BJ (cell line): Measurements from ENCODE around the gene SCN10A. TPM values are rescaled to one million over a fixed set of nuclear protein-coding genes. Genes with fewer than 3 reads are reported as not detected.

Experiments used
- CTCF ChIA-PET: fragments of 350-600 bp; formaldehyde crosslinking; extraction: SDS; loops from one replicate; lab custom pipeline; 2021; ENCODE audit warnings: antibody characterized with exemption, inconsistent platforms; lab: Yijun Ruan, JAX
- POLR2A ChIA-PET: fragments of 300-600 bp; sonication (Branson Sonifier 250); formaldehyde crosslinking; extraction: SDS; loops from one replicate; lab custom pipeline; 2021; ENCODE audit warnings: antibody characterized with exemption; lab: Charles Lee
- DNase-seq: peaks from one replicate; pipeline ENCODE4 v3.0.0-alpha.2; 2011; ENCODE audit warnings: low read depth
- H3K27me3 ChIP-seq: 2 replicates; pipeline ENCODE4 v1.6.0; 2011; ENCODE audit warnings: low read length; ENCODE audit not compliant: control insufficient read depth, insufficient read depth
- H3K36me3 ChIP-seq: 2 replicates; pipeline ENCODE4 v1.5.1; 2011; ENCODE audit warnings: low read length; ENCODE audit not compliant: control insufficient read depth, insufficient read depth
- H3K4me3 ChIP-seq: 2 replicates; pipeline ENCODE4 v1.5.1; 2011; ENCODE audit warnings: low read depth, mild to moderate bottlenecking, control low read depth, low read length
- CTCF ChIP-seq: IDR thresholded peaks from 2 replicates; pipeline ENCODE4 v1.5.1; 2011; ENCODE audit warnings: low read depth, mild to moderate bottlenecking, control low read depth, inconsistent platforms, low read length, moderate library complexity; ENCODE audit not compliant: insufficient read depth
- polyA plus RNA-seq: library from polyadenylated mRNA; depleted of rRNA; stranded (reverse); fragments of >200 nt; gene quantifications from 2 replicates; pipeline ENCODE4 v1.2.3, GENCODE V29; 2011; rRNA removed

Gene SCN10A
- polyA plus RNA-seq, 1 experiment, result not detected

GRCh38 chr3:38648024-38648658, 167.9 kb downstream of the SCN10A start:
- ChIA-PET CTCF (interaction anchor here (0.9 to 5.8 kb wide), 5 partner anchors 22 to 193 kb away, joined by 3 to 49 read pairs (median 6); partner anchors contain the start of gene EXOG), POLR2A (no interaction called here)
- H3K27me3 ChIP-seq, result peaks cover 16% of the 10 kb centered on the region

GRCh38 chr3:38647217-38647970, 168.6 kb downstream of the SCN10A start:
- DNase-seq, result no peak
- H3K36me3 ChIP-seq, result no peaks in the 10 kb centered on the region
- H3K4me3 ChIP-seq, result no peak overlapping the region
- H3K27me3 ChIP-seq, result peaks cover 16% of the 10 kb centered on the region
- TF ChIP-seq CTCF, result no peak
- POLR2A ChIA-PET, result no interaction called here
- CTCF ChIA-PET, result interaction anchor here (0.8 to 5.8 kb wide), 9 partner anchors 8 to 194 kb away, joined by 3 to 49 read pairs (median 6); partner anchors contain the start of gene EXOG

More at GRCh38 chr3:38648024-38648658, 167.9 kb downstream of the SCN10A start:
- no peak overlapping the region; the same call in 1 of the 2 replicates for H3K4me3 ChIP-seq
- no peak for TF ChIP-seq CTCF
- DNase-seq, result no peak
- H3K36me3 ChIP-seq, result no peaks in the 10 kb centered on the region

Other genes with a start within 250 kb of the SCN10A start
- 0.33 and 0.74 TPM in 2 replicates for gene SCN5A, start 166.5 kb downstream of the SCN10A start, polyA plus RNA-seq
- 0.02 and 0.04 TPM in 2 replicates for gene SCN11A, start 235.7 kb upstream of the SCN10A start, polyA plus RNA-seq
- 20.1 and 33.0 TPM in 2 replicates for gene WDR48, start 235.8 kb upstream of the SCN10A start, polyA plus RNA-seq